Measurements from ENCODE around the gene OTOA.

DNA sequence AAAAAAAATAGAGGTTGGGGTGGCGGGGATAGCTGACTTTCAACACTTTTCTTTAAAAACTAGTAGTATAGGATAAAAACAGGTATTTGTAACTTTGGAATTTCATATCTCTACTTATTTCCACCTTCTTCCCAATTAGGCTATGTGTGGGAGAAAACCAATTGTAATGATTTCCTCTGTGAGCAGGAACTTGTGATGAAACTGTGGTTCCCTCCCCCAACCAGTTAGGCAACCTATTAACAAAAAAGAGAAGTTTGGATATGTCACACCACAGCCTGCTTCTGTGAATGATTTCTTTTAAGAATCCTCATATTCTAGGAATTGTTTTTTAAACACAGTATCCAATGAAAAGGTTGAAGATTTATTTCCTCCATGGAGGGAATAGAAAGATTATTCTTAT, 13.2 kb upstream of the OTOA start:
- TF ChIP-seq, protein P1, sequence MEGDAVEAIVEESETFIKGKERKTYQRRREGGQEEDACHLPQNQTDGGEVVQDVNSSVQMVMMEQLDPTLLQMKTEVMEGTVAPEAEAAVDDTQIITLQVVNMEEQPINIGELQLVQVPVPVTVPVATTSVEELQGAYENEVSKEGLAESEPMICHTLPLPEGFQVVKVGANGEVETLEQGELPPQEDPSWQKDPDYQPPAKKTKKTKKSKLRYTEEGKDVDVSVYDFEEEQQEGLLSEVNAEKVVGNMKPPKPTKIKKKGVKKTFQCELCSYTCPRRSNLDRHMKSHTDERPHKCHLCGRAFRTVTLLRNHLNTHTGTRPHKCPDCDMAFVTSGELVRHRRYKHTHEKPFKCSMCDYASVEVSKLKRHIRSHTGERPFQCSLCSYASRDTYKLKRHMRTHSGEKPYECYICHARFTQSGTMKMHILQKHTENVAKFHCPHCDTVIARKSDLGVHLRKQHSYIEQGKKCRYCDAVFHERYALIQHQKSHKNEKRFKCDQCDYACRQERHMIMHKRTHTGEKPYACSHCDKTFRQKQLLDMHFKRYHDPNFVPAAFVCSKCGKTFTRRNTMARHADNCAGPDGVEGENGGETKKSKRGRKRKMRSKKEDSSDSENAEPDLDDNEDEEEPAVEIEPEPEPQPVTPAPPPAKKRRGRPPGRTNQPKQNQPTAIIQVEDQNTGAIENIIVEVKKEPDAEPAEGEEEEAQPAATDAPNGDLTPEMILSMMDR (IDR thresholded peaks at IDR 0.05), result no peak
- no peak for TF ChIP-seq POLR2A (IDR thresholded peaks at IDR 0.05)
- no peak for TF ChIP-seq POLR2AphosphoS5 (IDR thresholded peaks at IDR 0.05)
- no peak for TF ChIP-seq EP300 (IDR thresholded peaks at IDR 0.05)
